Duodenal mucosa (tissue), 2 donors: ENCODE measurements around the gene NCKIPSD.
A peak's percentile ranks its signal among the peaks of the same experiment; 100 is the strongest.

Experiments used
- H3K27ac ChIP-seq: one replicate; pipeline ENCODE4 v1.7.0; 2013; ENCODE audit warnings: low read depth, low read length
- H3K27me3 ChIP-seq, 2 donors: one replicate each; pipeline ENCODE4 v1.7.0; 2013; ENCODE audit warnings: low read length in 2 of 2, control low read depth in 1 of 2; ENCODE audit not compliant: insufficient read depth in 2 of 2, control insufficient read depth in 1 of 2
- H3K36me3 ChIP-seq, 2 donors: one replicate each; pipeline ENCODE4 v1.7.0; 2013; ENCODE audit warnings: low read length in 2 of 2, control low read depth in 1 of 2; ENCODE audit not compliant: insufficient read depth in 2 of 2, control insufficient read depth in 1 of 2
- H3K4me1 ChIP-seq, 2 donors: one replicate each; pipeline ENCODE4 v1.7.0; 2013; ENCODE audit warnings: low read length in 2 of 2, control low read depth in 1 of 2; ENCODE audit not compliant: insufficient read depth in 2 of 2, control insufficient read depth in 1 of 2
- H3K4me3 ChIP-seq, 2 donors: one replicate each; pipeline ENCODE4 v1.7.0; 2013; ENCODE audit warnings: low read length in 2 of 2, low read depth in 1 of 2
- H3K9ac ChIP-seq, 2 donors: one replicate each; pipeline ENCODE4 v1.7.0; 2013; ENCODE audit warnings: low read length in 2 of 2, low read depth in 1 of 2
- H3K9me3 ChIP-seq, 2 donors: one replicate each; pipeline ENCODE4 v1.7.0; 2013; ENCODE audit warnings: low read length in 2 of 2, control low read depth in 1 of 2; ENCODE audit not compliant: control insufficient read depth in 1 of 2

Gene NCKIPSD

DNA sequence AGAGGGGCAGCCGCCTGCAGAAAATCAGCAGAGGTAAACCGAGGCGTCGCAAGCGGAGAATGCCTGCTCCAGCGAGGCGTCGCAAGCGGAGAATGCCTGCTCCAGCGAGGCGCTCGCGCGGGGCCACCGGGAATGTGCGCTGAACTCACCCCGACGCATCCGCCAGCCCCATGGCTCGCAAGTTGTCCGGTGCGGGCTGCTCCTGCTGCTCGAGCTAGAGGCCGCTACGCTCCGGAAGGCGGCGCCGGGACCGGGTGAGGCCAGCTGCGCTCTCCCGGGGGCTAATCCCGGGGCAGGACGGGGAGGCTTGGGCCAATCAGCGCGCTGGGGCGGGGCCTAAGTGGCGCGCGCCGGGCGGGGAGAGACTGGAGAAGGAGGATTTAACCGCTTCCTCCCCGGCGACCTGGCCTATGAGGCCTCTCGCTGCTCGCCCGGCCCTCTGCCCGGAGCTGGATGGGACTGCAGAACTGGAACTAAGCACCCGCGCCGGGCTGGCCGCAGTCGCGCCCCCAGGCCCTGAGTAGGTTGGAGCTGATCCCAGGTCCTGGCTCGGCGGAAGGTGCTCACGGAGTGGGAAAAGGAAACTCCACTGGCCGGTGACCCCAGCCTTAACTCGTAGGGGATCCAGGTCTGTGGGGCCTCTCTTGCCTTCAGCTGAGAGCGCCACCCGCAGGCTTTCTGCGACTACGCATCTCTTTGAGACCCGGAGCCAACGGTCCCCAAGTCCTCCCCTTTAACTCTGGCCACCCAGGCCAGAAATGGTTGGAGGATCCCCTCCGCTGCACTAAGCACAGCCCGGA is 50.3 kb downstream of the NCKIPSD start, which contains the start of gene SLC26A6:
SLC26A6 (minus strand) TSS at position 240 of the 800 bp plus-strand sequence; CDS start at position 172, 68 bp downstream.
- Histone ChIP-seq H3K9ac (peak within 1 kb of the TSS; percentile 70 to 85), H3K4me3 (peak within 1 kb of the TSS; percentile 86 to 91), H3K27me3 (no peaks in the 10 kb centered on the region), H3K36me3 (peaks cover 0 to 29% of the 10 kb centered on the region in 2 donors), H3K9me3 (no peaks in the 10 kb centered on the region), H3K4me1 (peaks cover 22 to 25% of the 10 kb centered on the region in 2 donors), H3K27ac (peak within 1 kb of the TSS; percentile 66)

DNA sequence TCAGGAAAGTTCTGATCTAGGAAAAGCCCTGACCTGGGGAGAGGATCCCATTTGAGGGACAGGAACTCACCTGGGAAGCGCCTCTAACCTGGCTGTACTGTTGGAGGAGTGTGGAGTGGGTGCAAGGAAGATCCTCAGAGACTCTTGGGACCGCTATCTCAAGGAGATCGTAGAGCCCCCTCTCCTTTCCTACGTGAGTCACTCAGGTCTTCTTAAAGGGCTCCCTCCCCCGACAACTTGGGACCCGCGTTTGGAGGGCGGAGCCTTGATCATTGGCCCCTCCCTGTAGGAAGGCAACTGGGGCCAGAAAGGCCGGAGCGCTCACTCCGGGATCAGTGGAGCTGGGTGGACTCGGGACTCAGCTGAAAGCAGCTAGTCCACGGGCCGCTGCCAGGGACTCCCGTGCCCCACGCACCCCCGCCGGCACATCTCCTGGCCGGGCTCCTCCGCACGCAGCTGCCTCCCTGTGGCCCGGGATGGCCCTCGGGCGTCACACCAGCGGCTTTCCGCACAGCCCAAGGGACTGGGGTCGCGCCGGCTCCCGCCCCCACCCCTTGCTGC is 51.0 kb downstream of the NCKIPSD start:
- peak overlapping the region; percentile 42 for H3K27ac ChIP-seq
- H3K4me1 ChIP-seq, result peaks cover 22 to 25% of the 10 kb centered on the region in 2 donors
- H3K4me3 ChIP-seq, result peak overlapping the region; percentile 86 to 91
- peak overlapping the region; percentile 70 to 85 for H3K9ac ChIP-seq
- no peaks in the 10 kb centered on the region for H3K27me3 ChIP-seq
- H3K36me3 ChIP-seq, result peaks cover 3 to 33% of the 10 kb centered on the region in 2 donors
- H3K9me3 ChIP-seq, result no peaks in the 10 kb centered on the region

DNA sequence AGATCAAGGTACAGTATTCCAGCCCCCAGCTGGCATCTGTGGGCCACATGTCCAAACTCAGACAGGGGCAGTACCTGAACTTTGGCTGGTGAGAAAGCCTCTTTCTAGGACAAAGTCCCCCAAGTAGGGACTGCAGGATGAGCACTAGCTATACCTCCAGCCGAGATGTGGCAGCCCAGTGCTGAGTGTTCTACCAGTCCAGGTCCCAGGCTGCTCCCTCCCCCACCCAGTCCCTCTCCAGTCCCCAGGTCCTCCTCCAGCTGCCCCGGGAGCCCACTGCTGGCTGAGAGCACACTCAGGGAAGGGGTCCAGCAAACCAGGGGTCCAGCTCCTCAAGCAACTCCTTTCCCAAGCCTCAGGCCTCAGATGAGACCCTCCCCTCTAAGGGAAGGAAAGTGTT is 52.0 kb downstream of the NCKIPSD start:
- Histone ChIP-seq H3K36me3 (peaks cover 8 to 40% of the 10 kb centered on the region in 2 donors), H3K27ac (no peak overlapping the region), H3K4me3 (peak overlapping the region in 1 of 2 donors; percentile 86), H3K4me1 (peaks cover 22 to 25% of the 10 kb centered on the region in 2 donors), H3K9me3 (no peaks in the 10 kb centered on the region), H3K27me3 (no peaks in the 10 kb centered on the region), H3K9ac (peak overlapping the region in 1 of 2 donors; percentile 70)

DNA sequence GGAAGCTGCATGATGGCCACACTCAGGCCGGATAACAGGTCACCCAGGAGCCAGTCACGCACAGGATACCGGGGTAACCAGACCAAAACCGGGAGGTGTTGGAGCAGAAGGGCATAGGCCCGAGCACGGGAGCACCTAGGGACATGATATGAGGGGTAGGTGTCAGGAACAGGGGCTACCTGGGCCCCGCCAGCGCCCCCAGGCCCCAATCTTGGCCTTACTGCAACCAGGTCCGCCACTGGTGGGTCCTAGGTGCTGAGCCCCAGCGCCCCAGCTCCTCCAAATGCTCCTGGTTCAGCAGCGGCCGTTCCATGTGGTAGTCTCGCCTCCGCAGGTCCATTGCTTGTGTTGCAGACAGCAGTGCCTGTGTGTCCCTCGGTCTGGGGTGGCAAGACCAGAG is 52.5 kb downstream of the NCKIPSD start:
- Histone ChIP-seq H3K27me3 (no peaks in the 10 kb centered on the region), H3K36me3 (peaks cover 8 to 45% of the 10 kb centered on the region in 2 donors), H3K4me1 (peaks cover 22 to 25% of the 10 kb centered on the region in 2 donors), H3K4me3 (no peak overlapping the region), H3K9me3 (no peaks in the 10 kb centered on the region), H3K9ac (no peak overlapping the region), H3K27ac (no peak overlapping the region)

DNA sequence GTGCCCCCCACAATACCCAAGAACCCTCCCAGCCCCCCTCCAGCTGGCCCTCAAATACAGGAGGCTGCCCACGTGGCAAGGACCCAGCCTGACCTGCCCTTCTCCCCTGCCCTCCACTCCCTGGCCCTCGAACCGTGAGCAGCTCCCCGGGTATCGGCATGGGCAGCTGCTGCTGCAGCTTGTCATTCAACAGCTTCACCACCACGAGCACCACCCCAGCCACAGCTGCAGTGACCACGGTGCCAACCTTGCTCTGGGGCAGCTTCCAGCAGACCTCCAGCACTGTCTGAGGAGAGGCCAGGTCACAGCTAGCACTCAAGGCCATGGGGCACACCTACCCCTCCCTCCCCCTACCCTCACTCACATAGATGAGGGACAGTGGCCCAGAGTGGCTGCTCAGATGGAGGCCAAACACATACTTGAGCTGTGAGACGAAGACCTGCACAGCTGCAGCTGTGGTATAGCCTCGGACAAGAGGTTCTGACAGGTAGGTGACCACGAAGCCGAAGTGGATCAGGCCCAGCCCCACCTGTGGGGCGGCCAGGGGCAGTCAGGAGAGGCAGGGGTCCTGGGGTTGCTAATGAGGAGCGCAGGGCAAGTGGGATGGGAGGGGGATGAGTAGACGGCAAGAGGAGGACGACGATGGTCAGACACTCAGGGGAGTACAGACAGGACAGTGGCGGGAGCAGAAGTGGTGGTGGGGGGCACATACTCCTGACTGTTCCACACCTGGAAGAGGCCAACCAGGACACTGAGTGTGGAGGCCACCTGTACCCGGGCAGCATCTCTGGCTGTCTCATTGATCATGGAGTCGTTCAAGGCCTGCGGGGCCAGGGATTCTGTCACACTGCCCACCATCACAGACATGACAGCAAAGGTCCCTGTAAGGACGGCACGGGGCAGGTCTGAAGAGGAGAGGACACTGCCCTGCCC is 53.9 kb downstream of the NCKIPSD start:
- Histone ChIP-seq H3K36me3 (peaks cover 18 to 60% of the 10 kb centered on the region in 2 donors), H3K27me3 (no peaks in the 10 kb centered on the region), H3K9me3 (no peaks in the 10 kb centered on the region), H3K27ac (no peak overlapping the region), H3K9ac (no peak overlapping the region), H3K4me3 (no peak overlapping the region), H3K4me1 (peaks cover 22 to 25% of the 10 kb centered on the region in 2 donors)

DNA sequence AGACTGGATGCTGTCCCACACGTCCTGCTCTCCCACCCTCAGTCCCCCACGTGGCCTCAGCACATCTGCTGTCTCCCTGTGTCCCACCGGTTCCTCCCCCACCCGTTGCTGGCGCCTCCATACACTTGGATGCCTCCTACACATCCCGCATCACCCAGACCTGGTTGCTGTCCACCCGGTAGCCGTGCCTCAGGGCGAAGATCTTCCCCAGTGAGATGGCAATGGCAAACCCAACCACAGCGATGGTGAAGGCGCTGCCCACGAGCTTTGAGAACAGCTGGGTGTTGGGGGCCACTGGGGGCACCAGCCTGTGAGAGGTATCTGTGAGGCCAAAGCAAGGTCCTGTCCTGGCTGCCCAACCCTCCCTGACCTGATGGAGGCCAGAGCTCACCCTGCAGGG is 54.9 kb downstream of the NCKIPSD start:
- H3K9ac ChIP-seq, result no peak overlapping the region
- H3K4me1 ChIP-seq, result peaks cover 14 to 16% of the 10 kb centered on the region in 2 donors
- no peak overlapping the region for H3K27ac ChIP-seq
- H3K36me3 ChIP-seq, result peaks cover 18 to 67% of the 10 kb centered on the region in 2 donors
- H3K9me3 ChIP-seq, result no peaks in the 10 kb centered on the region
- H3K27me3 ChIP-seq, result no peaks in the 10 kb centered on the region
- H3K4me3 ChIP-seq, result no peak overlapping the region

DNA sequence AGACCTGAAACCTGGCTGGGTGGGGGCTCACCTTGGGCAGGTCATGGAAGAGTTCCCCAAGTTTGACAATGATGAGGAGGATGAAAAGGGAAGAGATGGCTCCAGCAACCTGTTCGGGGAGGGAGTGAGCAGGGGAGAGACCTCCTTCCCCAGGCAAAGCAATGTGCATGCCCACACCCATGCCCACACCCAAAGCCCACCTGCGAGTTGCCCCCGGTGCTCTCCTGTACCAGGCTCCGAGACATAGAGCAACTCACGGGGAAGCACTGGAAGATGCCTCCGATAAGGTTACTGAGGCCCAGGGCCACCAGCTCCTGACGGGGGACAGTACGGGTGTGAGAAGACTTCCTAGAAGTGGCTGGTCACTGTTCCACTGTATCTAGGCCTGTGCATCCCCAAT is 55.3 kb downstream of the NCKIPSD start:
- Histone ChIP-seq H3K4me3 (no peak overlapping the region), H3K27ac (no peak overlapping the region), H3K4me1 (peaks cover 13 to 14% of the 10 kb centered on the region in 2 donors), H3K9ac (no peak overlapping the region), H3K9me3 (no peaks in the 10 kb centered on the region), H3K27me3 (no peaks in the 10 kb centered on the region), H3K36me3 (peaks cover 18 to 71% of the 10 kb centered on the region in 2 donors)

DNA sequence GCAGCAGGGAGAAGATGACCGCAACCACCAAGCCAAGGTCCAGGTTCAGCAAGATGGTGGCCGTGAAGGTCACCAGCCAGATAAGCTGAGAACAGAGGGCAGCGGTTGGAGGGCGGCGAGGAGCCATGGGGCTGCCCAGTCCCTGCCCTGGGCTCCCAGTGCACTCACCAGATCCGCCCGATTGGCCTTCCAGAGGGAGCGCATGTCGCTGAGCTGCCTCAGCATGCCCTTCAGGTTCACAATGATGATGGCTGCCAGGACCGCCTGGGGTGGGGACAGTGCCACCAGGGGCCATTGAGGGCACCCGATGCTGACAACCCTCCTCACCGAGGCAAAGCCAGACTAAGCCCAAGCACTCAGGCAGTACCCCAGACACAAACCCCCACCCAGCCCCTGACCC is 55.8 kb downstream of the NCKIPSD start:
- peaks cover 18 to 75% of the 10 kb centered on the region in 2 donors for H3K36me3 ChIP-seq
- H3K9ac ChIP-seq, result no peak overlapping the region
- H3K4me1 ChIP-seq, result peaks cover 13 to 14% of the 10 kb centered on the region in 2 donors
- no peaks in the 10 kb centered on the region for H3K27me3 ChIP-seq
- no peak overlapping the region for H3K27ac ChIP-seq
- no peaks in the 10 kb centered on the region for H3K9me3 ChIP-seq
- no peak overlapping the region for H3K4me3 ChIP-seq

DNA sequence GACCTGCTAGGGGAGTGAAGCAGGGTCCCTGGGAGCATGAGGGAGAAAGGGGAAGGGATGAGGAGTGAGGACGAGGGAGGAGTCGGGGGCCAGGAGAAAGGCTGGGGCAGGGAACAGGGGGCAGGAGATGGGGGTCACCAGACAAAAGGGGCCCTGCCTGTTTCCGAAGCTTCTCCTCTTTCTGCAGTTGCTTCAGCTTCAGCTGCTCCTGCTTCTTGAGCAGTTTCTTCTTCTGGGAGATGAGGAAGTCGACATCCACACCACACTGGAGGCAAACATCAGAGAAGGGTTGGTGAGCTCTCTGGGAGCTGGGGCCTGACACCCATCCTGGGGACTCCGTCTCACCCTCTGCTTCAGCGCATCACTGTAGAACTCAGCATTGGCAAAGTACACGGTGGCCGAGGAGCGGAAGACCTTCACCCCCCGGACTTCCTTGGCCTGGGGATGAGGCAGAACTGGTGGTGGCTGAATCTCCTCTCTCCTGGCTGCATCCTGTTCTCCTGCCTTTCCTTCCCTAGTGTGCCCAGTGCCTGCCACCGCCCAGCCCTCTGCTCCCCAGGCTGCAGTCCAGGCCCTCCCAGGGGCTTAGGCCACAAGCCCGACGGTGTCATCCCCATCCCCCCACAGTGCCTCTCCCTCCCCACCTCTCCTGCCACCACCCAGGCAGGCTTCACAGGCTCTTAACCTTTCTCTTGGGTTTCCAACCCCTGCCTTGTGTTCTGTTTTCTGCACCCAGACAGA is 57.3 kb downstream of the NCKIPSD start:
- H3K4me1 ChIP-seq, result no peaks in the 10 kb centered on the region
- no peak overlapping the region for H3K4me3 ChIP-seq
- H3K9ac ChIP-seq, result no peak overlapping the region
- H3K9me3 ChIP-seq, result no peaks in the 10 kb centered on the region
- H3K36me3 ChIP-seq, result peaks cover 18 to 76% of the 10 kb centered on the region in 2 donors
- H3K27ac ChIP-seq, result no peak overlapping the region
- no peaks in the 10 kb centered on the region for H3K27me3 ChIP-seq
